HG03066 (cell line): ENCODE measurements around the gene CRBN.

Source experiments
- ATAC-seq: cut with Tn5 transposase; IDR thresholded peaks from one replicate; pipeline ENCODE4 v1.9.1; 2021; ENCODE audit warnings: low read depth; ENCODE audit not compliant: unreplicated experiment

The CRBN gene

DNA sequence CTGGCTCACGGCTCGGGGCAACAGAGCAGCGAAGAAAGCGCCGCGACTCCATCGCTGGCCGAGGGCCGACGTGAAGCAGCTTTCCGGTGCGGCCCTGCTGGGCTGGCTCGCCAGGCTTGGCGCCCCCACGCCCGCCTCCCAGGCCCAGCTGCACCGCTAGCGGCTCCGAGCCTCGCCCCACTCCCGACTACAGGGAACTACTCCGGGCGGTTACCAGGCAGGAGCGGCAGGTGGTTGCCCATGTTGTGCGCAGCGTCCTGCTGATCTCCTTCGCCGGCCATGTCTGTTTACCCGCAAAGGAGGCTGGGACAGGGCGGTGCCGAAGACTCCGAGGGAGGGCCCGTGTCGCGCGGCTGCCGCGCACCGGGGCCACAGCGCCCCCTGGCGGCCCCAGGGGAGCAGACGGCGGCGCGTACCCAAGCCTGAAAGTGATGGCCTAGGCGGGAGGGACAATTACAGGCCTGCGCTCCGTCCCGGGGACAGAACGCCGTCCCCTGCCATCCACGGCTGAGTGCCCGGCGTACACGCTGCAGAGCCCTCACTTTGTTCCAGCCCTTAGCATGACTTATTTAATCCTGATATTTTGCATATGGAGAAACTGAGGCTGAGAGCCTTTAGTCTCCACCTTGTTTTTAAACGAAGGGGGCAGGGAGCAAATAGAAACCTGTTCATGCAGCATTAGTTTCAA lies at the start of gene CRBN:
Gene CRBN, minus strand, starts transcription at position 285 of the 688 bp plus-strand sequence. Its CDS starts 4 bp downstream, at position 281.
- ATAC-seq, result peak; percentile 99

DNA sequence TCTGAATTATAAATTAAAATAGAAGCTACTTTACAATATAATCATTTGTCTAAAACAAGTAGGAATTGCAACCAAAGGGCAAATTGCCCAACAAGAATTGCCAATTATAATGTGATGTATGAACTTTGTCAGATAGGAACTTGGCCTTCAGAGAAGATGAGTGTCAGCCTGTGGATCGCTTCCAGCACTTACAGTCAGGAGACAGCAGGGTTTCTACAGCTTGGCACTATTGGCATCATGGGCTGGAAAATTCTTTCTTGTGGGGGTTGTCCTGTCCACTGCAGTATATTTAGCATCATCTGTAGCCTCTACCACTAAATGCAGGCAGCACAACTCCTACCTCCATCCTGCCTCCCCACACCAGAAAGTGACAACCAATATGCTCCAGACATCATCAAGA lies 48.1 kb upstream of the CRBN start:
- ATAC-seq, result no peak

DNA sequence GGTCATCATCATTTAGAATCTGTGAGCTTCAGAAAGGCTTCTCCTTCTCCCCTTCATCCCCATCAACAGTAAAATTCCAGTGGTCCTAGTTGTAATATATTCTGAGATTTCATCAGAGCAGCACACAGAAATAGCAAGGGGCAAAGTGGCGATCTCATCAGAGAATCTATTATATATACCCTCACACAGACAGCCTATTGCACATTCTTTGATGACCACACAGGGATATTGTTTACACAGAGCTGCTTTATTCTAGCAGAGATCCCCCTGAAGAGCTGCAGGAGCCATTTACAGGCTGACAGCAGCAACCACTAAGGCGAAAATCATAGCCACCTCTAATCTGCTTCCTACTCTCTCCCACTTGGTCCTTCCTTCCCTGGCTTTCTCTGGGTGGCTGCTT lies 42.0 kb upstream of the CRBN start:
- ATAC-seq, result no peak

DNA sequence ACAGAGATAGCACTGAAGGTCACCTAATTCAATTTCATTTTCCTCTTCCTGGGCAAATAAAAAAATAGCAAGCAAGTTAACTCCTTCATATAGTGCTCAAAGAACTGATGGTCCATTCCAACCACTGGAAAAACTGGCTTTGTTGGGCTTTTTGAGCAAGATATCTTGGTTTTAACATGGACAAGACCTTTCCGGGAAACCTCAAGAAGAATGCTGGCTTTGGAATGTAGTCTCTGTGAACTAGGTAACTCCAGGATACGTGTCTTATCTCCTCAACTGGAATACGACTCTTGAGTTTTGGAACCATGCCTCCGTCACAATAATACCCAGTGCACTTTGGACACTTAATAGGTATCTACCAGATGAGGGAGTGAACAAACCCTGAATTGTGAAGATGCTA lies 36.9 kb upstream of the CRBN start:
- no peak for ATAC-seq

DNA sequence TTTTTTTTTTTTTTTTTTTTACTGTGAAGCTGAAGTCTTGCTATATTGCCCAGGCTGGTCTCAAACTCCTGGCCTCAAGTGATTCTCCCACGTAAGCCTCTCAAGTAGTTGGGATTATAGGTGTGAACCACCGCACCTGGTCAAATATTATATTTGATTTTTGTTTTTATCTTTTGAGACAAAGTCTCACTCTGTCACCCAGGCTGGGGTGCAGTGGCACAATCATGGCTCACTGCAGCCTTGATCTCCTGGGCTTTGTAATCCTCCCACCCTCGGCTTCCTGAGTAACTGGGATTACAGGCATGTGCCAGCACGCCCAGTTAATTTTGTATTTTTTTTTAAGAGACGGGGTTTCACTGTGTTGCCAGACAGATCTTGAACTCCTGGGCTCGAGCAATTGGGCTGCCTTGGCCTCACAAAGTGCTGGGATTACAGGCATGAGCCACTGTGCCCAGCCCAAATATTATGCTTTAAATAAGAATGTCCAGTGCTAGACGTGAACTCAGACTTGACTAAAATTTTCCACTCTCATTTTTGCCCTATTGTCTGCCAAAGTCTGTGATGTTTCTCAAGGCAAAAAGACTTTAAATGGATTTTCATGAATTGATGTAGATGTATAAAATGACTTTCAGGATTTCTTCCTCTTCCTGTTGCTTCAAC lies 33.4 kb upstream of the CRBN start:
- no peak for ATAC-seq

DNA sequence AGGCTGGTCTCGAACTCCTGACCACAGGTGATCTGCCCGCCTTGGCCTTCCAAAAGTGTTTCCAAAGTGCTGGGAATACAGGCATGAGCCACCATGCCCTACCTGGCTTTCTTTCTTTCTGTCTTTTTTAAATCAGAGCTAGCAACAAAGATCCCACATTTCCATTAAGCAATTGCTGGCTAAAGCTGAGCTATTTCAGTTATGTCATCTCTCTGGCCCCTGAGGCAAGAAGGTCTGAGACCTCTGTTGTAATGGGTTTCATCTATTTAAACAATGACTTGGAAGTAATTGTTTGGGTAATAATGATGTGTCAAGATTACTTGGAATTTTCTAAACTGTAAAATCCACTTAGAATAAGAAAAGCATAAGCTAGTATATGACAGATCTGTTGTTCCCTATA lies 30.2 kb upstream of the CRBN start:
- no peak for ATAC-seq

DNA sequence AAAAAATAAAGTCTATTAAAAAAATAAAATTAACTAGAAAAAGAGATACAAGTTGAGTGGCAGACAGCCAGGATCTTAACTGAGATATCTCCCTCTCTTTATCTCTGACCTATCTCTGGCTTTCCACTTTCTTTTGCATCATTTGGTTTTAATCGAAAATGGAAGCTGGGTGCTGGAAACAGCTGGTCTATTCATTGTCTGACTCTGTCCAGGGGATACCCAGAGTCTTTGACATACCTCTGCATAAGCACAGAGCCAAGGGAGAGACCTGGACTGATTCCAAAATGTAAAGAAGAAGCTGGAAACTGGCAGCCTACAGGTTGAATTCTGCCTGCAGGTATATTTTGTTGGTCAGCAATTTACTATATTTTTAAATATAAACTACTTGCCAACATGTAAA lies 29.6 kb upstream of the CRBN start:
- no peak for ATAC-seq

DNA sequence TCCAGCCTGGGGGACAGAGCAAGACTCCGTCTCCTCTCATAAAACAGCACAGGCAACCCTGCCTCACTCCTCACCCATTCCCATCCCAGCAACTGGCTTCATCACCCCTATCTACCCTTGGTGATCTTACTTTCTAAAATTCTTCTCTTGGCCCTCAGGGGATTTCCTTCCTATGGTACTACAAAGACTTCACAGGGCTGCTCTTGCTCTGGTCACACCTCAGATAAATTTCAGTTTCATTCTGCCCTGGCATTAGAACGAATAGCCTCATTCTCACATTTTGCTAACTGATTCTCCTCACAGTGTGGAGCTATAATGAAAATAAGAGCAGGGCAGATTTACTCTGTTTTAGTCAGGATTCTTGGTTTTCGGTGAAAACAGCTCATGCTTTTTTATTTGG lies 22.1 kb upstream of the CRBN start:
- ATAC-seq, result peak; percentile 66

DNA sequence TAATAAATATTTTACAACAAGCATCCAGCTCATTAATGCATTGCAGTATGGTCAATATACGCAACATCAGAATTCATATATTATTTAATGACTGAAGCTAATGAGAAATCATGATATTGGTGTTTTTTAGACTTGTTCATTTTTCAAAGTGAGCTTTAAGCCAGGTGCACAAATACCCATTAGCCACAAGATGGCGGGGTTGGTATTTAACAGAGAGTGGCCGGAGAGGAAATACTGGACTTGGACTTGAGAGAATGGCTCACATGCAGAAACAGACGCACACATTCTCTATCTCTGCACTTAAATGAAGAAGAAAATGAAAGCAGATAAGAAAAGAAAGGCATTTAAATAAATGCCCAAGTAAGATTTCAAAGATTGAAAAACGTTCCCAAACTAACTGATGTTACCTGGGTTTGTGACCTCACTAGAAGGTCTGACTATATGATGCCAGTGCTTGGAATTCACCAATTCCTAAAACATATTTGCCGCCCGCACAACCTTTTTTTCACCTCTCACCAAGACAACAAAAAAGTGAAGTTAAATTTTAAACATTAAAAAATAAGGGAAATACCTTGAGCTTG lies 21.2 kb upstream of the CRBN start:
- ATAC-seq, result peak; percentile 63

DNA sequence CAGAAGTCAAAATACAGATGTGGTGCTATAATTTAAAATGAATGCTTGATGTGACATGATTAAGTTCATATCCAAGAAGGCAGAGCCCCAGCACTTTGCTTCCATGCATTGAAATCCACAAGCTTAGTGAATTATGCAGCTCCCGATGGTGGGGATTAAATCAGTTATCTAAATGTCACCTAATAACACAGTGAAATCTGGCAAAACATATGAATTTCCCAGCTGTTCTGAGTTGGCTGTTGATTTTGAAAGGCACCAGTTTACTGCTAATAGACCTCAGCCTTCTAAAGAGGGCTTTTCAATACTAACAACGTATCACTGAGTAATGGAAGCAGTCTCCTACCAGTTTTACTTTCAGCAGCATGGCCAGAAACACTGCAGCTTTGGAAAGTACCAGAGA lies 19.8 kb upstream of the CRBN start:
- ATAC-seq, result no peak

DNA sequence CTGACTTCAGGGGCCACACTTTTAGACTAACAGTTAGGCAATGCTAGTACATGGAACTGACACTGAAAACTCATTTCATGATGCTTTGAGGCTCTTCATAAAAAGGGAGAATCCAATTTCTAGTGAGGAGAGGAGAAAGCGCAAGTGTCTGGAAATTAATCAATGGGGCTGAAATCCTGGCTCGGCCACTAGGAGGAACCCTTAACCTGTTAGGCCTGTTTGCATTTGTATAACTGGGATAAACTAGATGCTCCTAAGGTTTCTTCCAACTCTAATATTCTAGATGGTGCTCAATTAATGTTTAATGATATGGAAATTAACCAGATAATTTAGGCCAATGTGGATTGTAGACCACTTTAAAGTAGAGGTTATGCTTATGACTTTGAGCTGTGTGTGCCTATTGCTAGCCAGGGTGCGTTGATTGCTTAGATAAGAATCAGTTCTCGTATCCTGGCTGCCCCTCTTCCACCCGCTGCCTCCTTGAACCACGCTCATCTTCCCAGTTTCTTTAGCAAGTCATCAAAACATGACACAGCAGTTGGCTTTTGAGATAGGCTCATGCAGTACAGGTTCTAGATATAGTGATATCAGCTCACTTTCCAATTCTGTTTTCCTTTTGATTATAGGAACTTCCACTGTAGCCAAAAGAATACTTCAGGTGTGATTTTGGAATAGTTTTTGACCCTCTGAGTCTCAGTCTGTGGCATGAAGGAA lies 16.8 kb upstream of the CRBN start:
- no peak for ATAC-seq

DNA sequence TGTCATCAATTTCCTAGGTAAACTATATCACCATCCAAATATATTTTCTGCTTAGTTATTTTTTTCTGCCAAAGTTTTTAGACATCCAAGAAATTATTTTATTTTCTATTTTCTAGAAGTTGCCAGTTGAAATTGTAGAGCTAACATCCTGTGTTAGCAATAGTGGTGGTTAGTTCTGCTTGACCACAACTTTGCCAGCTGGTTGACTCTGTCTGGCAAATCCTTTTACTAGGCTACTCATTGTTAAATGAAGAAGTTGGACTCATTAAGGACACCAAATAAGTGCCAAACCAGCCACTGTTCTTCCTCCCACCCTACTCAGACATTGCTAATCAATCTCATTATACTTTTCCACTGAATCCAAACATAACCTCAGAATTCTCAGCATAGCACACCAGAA lies 15.4 kb upstream of the CRBN start:
- ATAC-seq, result no peak

DNA sequence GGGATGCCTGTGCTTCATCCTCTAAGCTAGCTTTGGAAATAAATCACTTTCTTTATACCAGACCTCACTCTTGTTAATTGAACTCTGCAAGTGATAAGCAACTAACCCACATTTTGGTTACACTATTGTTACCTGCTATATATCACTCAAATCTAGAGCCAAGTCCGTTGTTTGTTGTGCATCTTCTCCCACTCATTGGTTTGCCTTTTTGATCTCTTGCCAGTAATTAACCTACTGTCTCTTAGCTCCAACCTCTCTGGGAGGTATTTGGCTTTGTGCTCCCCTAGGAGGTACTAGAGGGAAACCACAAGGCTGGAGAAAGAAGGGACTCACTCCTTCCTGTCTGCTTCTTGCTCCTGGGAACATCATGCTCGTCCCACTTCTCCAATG lies 12.8 kb upstream of the CRBN start:
- ATAC-seq, result no peak

DNA sequence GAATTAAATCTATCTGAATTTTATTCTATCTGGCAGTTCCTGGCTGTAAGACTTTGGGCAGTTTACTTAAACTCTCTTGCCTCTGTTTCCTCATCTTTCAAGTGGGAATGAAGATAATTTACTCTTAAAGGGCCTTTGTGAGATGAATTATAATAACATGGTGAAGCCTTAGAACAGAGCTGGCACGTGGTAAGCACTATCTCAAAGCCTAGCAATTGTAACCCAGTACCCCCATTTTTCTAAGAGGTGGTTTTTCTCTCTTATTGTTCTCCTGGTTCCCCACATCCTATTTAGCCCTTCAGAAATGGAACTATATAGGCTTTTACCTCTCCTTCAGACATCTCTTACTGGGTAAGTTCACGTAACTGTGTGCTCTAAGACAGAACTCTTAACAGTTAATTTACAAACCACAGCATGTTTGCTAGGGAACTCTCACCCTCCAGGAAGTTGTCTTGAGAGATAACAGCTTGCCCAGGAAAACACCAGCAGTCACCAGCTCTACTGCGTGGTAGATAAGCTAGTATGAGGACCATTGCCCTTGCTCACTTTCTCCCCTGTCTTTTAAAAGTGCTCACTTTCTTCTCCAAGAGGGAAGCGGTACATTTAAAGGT lies 12.3 kb upstream of the CRBN start:
- ATAC-seq, result no peak

DNA sequence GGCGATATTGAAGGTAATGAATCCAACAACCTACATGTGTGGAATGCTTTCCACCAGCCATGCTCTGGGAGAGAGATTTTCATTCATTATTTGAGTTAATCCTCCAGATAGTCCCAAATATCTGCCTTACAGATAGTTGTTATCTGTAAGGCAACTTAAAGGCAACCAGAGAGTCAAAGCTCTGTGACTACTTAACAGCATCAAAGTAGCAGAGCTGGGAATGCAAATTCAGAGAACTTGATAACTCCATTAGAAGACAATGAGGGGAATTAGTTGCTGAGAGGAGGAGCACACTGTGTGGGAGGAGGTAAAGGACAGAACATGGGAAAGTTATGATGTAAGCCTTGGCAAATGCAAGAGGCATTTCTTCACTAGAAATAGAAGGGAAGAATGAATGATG lies 10.5 kb upstream of the CRBN start:
- ATAC-seq, result no peak

DNA sequence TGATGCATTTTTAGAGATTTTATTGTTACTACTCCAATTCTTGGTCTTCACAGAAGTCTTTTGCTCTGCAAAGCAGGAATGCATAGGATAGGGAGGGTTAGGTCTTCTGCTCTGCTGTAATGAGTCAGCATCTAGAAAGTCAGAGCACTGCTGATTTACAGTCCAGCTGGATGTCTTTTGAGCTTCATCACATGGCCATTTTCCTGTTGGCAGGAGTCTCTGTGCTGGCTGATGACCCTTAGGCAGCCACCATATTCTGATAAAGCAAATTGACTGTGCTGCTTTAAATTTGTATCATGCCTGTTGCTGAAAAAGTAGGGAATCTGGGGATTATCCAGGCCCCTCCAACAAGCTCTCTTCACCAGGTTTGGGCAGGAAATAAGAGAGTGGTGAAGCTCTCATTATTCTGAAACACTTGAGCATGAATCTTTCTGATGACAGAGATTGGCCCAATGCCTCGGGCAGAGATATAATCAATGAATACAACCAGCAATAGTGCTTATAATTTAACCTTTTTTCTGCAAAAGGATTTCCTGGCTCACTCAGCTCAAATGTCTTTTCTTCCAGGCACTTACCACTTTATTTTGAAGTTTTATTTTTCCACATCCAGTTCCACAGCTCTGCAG lies 9.7 kb upstream of the CRBN start:
- ATAC-seq, result no peak

DNA sequence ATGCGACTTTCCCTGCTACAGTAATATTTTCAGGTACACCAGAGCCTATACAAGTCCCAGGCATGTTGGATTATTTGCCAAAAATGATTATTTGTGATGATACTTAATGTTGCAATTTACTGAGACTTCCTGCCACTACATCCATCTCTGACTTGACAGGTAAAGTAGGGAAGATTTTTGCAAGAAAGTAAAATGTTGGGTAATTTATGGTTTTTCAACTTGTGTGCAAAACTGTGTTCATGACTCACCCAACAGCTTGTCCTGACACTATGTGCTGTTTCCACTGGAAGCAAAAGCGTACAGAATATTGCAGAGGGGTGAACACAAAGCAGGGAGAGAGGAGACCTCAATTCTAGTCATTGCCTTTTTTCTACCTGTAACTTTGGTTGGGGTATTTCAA lies 5.4 kb upstream of the CRBN start:
- no peak for ATAC-seq

DNA sequence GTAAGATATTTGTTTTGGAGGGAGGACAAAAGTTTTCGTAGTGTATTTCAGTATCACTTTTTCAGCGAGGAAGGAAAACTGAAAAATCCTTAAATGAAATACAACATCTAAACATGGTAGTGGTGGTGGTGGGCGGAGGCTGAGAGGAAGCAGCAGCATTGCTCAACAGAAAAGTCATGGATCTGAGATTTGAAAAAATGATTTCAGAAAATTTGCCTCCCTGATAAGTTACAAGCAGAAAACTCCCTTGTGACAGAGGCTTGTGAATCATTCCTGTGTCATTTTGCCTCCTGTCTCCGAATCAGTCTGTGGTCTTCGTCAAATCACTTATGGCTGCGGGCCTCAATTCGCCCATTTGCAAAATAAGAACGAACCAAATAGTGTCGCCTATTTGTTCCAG lies 965 bp upstream of the CRBN start:
- ATAC-seq, result no peak

DNA sequence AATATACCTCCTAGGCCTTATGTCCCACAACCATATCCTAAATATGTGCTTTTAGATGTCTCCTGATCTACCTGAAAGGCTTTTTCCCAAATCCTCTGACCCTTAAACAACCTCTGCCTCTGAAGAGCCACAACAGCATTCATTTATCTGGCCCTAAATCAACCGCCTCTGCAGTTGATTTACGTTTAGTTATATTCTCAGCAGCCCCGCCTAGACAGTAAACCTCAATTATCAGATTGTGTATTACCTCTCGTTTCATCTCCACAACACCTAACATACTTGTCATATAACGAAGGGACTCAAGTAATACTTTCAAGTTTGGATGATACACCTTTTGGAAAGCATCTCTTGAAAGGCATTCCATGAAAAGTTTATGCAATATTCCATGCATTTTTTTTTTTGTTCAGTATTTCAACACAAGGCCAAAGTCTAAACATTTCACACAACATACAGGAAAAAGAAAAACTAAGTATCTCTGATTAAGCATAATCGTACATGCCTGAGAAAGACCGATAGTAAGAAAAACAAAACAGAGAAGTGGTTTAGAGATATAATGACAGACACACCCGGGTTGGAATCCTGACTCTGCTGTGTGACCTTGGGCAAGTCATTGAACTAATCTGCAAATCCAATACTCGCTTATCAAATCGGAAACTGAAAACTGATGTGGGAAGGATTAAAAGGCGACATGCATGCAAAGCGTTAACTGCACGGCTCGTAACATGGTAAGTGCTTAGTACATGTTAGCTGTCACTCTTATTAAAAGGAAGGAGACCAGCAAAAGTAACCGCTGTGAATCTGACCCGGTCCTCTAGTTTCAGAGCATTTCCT lies 778 bp downstream of the CRBN start:
- ATAC-seq, result no peak
